HEK293 (cell line): ENCODE measurements around the gene RHBDF2.

Experiments used
- GFI1B ChIP-seq: fragments of 450-650 bp; formaldehyde crosslinking; IDR thresholded peaks from 2 replicates; pipeline ENCODE4 v1.5.1; 2016; ENCODE audit warnings: missing biosample characterization, missing genetic modification characterization
- HIC1 ChIP-seq: fragments of 450-650 bp; formaldehyde crosslinking; IDR thresholded peaks from 2 replicates; pipeline ENCODE4 v1.5.1; 2016; ENCODE audit warnings: missing biosample characterization, missing genetic modification characterization
- HOXC10 ChIP-seq: sonication (generic); formaldehyde crosslinking; IDR thresholded peaks from 2 replicates; pipeline ENCODE4 v1.8.1; 2023; ENCODE audit warnings: mild to moderate bottlenecking, missing genetic modification reagents
- MYNN ChIP-seq: fragments of 450-650 bp; formaldehyde crosslinking; IDR thresholded peaks from 2 replicates; pipeline ENCODE4 v1.5.1; 2016; ENCODE audit warnings: missing biosample characterization, missing genetic modification characterization, borderline replicate concordance
- TSHZ1 ChIP-seq: fragments of 450-650 bp; formaldehyde crosslinking; IDR thresholded peaks from 2 replicates; pipeline ENCODE4 v1.5.1; 2016; ENCODE audit warnings: missing biosample characterization, missing genetic modification characterization, borderline replicate concordance
- YY2 ChIP-seq: fragments of 450-650 bp; formaldehyde crosslinking; IDR thresholded peaks from 2 replicates; pipeline ENCODE4 v1.5.1; 2016; ENCODE audit warnings: missing biosample characterization, missing genetic modification characterization
- ZBTB10 ChIP-seq: fragments of 450-650 bp; formaldehyde crosslinking; IDR thresholded peaks from 2 replicates; pipeline ENCODE4 v1.5.1; 2016; ENCODE audit warnings: missing biosample characterization, missing genetic modification characterization
- ZIC2 ChIP-seq: fragments of 450-650 bp; formaldehyde crosslinking; IDR thresholded peaks from 2 replicates; pipeline ENCODE4 v1.5.1; 2016; ENCODE audit warnings: missing biosample characterization, missing genetic modification characterization
- ZNF133 ChIP-seq: fragments of 450-650 bp; formaldehyde crosslinking; IDR thresholded peaks from 2 replicates; pipeline ENCODE4 v1.5.1; 2016; ENCODE audit warnings: missing biosample characterization, missing genetic modification characterization
- ZNF214 ChIP-seq: fragments of 450-650 bp; formaldehyde crosslinking; IDR thresholded peaks from 2 replicates; pipeline ENCODE4 v1.5.1; 2017; ENCODE audit warnings: missing biosample characterization, mild to moderate bottlenecking, missing genetic modification characterization, borderline replicate concordance
- ZNF274 ChIP-seq, 2 experiments: fragments of 200-500 bp in 1 of 2; fragments of 450-650 bp in 1 of 2; sonication (Bioruptor generic) in 1 of 2; formaldehyde crosslinking in 1 of 2; IDR thresholded peaks; 2 replicates each; pipeline versions ENCODE4 v1.5.1 to v1.6.1; 2014 to 2016; ENCODE audit warnings: borderline replicate concordance in 1 of 2, inconsistent platforms in 1 of 2, low read length in 1 of 2, missing biosample characterization in 1 of 2, missing genetic modification characterization in 1 of 2
- ZNF311 ChIP-seq: fragments of 450-650 bp; formaldehyde crosslinking; IDR thresholded peaks from 2 replicates; pipeline ENCODE4 v1.5.1; 2017; ENCODE audit warnings: missing biosample characterization, missing genetic modification characterization, borderline replicate concordance
- ZNF48 ChIP-seq: fragments of 450-650 bp; formaldehyde crosslinking; IDR thresholded peaks from 2 replicates; pipeline ENCODE4 v1.5.1; 2016; ENCODE audit warnings: missing biosample characterization, missing genetic modification characterization
- ZNF626 ChIP-seq: fragments of 450-650 bp; sonication (Bioruptor Pico); formaldehyde crosslinking; IDR thresholded peaks from 2 replicates; pipeline ENCODE4 v1.5.1; 2018; ENCODE audit warnings: missing biosample characterization, missing genetic modification characterization, inconsistent platforms
- ZNF629 ChIP-seq: fragments of 450-650 bp; formaldehyde crosslinking; IDR thresholded peaks from 2 replicates; pipeline ENCODE4 v1.5.1; 2017; ENCODE audit warnings: missing biosample characterization, missing genetic modification characterization
- TF ChIP-seq, protein P1 (sequence below): fragments of 450-650 bp; formaldehyde crosslinking; IDR thresholded peaks from 2 replicates; pipeline ENCODE4 v1.5.1; 2016; ENCODE audit warnings: missing biosample characterization, missing genetic modification characterization
- TF ChIP-seq, protein P2 (sequence below): fragments of 450-650 bp; formaldehyde crosslinking; IDR thresholded peaks from 2 replicates; pipeline ENCODE4 v1.5.1; 2016; ENCODE audit warnings: missing biosample characterization, missing genetic modification characterization, borderline replicate concordance

Gene RHBDF2

GRCh38 chr17:76523084-76524037 is 22.1 kb upstream of the RHBDF2 start (continued):
- no peak for TF ChIP-seq MYNN (tag by site-specific recombination)
- 0 out of 2 replicates have a peak, but pooled peaks have one; percentile 30 for TF ChIP-seq ZNF629 (tag by site-specific recombination)
- TF ChIP-seq ZNF214 (tag by site-specific recombination), result no peak
- TF ChIP-seq YY2, result peak; percentile 40; the same call in 1 of the 2 replicates
- TF ChIP-seq ZNF133 (tag by site-specific recombination), result no peak
- no peak for TF ChIP-seq GFI1B (tag by site-specific recombination)
- TF ChIP-seq ZNF311 (tag by site-specific recombination), result no peak
- no peak for TF ChIP-seq ZNF274 (IDR thresholded peaks at IDR 0.05; ENCODE audit: low read length)
- TF ChIP-seq ZNF274 (tag by site-specific recombination; IDR thresholded peaks at IDR 0.05; ENCODE audit: borderline replicate concordance), result no peak
- TF ChIP-seq, protein P1, sequence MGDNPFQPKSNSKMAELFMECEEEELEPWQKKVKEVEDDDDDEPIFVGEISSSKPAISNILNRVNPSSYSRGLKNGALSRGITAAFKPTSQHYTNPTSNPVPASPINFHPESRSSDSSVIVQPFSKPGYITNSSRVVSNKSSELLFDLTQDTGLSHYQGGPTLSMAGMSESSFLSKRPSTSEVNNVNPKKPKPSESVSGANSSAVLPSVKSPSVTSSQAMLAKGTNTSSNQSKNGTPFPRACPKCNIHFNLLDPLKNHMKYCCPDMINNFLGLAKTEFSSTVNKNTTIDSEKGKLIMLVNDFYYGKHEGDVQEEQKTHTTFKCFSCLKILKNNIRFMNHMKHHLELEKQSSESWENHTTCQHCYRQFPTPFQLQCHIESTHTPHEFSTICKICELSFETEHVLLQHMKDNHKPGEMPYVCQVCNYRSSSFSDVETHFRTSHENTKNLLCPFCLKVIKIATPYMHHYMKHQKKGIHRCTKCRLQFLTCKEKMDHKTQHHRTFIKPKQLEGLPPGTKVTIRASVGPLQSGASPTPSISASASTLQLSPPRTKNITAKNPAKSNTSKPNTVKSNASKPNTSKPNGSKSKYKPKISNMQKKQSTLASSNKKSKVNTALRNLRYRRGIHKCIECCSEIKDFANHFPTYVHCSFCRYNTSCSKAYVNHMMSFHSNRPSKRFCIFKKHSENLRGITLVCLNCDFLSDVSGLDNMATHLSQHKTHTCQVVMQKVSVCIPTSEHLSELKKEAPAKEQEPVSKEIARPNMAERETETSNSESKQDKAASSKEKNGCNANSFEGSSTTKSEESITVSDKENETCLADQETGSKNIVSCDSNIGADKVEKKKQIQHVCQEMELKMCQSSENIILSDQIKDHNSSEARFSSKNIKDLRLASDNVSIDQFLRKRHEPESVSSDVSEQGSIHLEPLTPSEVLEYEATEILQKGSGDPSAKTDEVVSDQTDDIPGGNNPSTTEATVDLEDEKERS, result 0 out of 2 replicates have a peak, but pooled peaks have one; percentile 49
- peak; percentile 62; the same call in 1 of the 2 replicates for TF ChIP-seq ZBTB10 (tag by site-specific recombination)
- TF ChIP-seq ZNF48 (tag by site-specific recombination), result no peak
- TF ChIP-seq ZIC2 (tag by site-specific recombination), result peak; percentile 93
- no peak for TF ChIP-seq HOXC10 (CRISPR knock-in tag)
- TF ChIP-seq, protein P2, sequence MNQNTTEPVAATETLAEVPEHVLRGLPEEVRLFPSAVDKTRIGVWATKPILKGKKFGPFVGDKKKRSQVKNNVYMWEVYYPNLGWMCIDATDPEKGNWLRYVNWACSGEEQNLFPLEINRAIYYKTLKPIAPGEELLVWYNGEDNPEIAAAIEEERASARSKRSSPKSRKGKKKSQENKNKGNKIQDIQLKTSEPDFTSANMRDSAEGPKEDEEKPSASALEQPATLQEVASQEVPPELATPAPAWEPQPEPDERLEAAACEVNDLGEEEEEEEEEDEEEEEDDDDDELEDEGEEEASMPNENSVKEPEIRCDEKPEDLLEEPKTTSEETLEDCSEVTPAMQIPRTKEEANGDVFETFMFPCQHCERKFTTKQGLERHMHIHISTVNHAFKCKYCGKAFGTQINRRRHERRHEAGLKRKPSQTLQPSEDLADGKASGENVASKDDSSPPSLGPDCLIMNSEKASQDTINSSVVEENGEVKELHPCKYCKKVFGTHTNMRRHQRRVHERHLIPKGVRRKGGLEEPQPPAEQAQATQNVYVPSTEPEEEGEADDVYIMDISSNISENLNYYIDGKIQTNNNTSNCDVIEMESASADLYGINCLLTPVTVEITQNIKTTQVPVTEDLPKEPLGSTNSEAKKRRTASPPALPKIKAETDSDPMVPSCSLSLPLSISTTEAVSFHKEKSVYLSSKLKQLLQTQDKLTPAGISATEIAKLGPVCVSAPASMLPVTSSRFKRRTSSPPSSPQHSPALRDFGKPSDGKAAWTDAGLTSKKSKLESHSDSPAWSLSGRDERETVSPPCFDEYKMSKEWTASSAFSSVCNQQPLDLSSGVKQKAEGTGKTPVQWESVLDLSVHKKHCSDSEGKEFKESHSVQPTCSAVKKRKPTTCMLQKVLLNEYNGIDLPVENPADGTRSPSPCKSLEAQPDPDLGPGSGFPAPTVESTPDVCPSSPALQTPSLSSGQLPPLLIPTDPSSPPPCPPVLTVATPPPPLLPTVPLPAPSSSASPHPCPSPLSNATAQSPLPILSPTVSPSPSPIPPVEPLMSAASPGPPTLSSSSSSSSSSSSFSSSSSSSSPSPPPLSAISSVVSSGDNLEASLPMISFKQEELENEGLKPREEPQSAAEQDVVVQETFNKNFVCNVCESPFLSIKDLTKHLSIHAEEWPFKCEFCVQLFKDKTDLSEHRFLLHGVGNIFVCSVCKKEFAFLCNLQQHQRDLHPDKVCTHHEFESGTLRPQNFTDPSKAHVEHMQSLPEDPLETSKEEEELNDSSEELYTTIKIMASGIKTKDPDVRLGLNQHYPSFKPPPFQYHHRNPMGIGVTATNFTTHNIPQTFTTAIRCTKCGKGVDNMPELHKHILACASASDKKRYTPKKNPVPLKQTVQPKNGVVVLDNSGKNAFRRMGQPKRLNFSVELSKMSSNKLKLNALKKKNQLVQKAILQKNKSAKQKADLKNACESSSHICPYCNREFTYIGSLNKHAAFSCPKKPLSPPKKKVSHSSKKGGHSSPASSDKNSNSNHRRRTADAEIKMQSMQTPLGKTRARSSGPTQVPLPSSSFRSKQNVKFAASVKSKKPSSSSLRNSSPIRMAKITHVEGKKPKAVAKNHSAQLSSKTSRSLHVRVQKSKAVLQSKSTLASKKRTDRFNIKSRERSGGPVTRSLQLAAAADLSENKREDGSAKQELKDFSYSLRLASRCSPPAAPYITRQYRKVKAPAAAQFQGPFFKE (tag by site-specific recombination), result no peak
- no peak for TF ChIP-seq ZNF626 (tag by site-specific recombination)
- peak; percentile 32; the same call in 1 of the 2 replicates for TF ChIP-seq HIC1
- no peak for TF ChIP-seq TSHZ1 (tag by site-specific recombination)
